Activated naive CD8-positive, alpha-beta T cell treated with anti-CD3 and anti-CD28 coated beads for 36 hours (primary cell): ENCODE data around the gene SCN4B. TPM values are rescaled to one million over a fixed set of nuclear protein-coding genes. Genes with fewer than 3 reads are reported as not detected.

Experiments used
- DNase-seq: peaks from one replicate; pipeline ENCODE4 v3.0.0; 2021
- H3K27ac Mint-ChIP-seq: one replicate; pipeline ENCODE4 v1.8.0; 2022; ENCODE audit warnings: mild to moderate bottlenecking, moderate library complexity, mixed read lengths
- H3K27me3 Mint-ChIP-seq: one replicate; pipeline ENCODE4 v1.8.0; 2022; ENCODE audit warnings: mild to moderate bottlenecking, mixed read lengths
- H3K36me3 Mint-ChIP-seq: one replicate; pipeline ENCODE4 v1.8.0; 2021; ENCODE audit warnings: mild to moderate bottlenecking, mixed read lengths
- H3K4me1 Mint-ChIP-seq: one replicate; pipeline ENCODE4 v1.8.0; 2021; ENCODE audit warnings: mixed read lengths
- H3K4me3 Mint-ChIP-seq: one replicate; pipeline ENCODE4 v1.8.0; 2022; ENCODE audit warnings: mild to moderate bottlenecking, moderate library complexity, mixed read lengths
- H3K9me3 Mint-ChIP-seq: one replicate; pipeline ENCODE4 v1.8.0; 2022; ENCODE audit warnings: mixed read lengths
- total RNA-seq, 2 experiments: library from RNA; stranded (reverse); gene quantifications; one replicate each; pipeline ENCODE4 v1.2.3, GENCODE V29; 2021

SCN4B gene
- total RNA-seq, 2 experiments from 2014 or later, result 0.41 to 0.58 TPM

- no peak overlapping the region for H3K4me3 Mint-ChIP-seq
- H3K4me1 Mint-ChIP-seq, result no peaks in the 10 kb centered on the region
Observed at GRCh38 chr11:118133816-118134215, 18.8 kb downstream of the SCN4B start.

DNA sequence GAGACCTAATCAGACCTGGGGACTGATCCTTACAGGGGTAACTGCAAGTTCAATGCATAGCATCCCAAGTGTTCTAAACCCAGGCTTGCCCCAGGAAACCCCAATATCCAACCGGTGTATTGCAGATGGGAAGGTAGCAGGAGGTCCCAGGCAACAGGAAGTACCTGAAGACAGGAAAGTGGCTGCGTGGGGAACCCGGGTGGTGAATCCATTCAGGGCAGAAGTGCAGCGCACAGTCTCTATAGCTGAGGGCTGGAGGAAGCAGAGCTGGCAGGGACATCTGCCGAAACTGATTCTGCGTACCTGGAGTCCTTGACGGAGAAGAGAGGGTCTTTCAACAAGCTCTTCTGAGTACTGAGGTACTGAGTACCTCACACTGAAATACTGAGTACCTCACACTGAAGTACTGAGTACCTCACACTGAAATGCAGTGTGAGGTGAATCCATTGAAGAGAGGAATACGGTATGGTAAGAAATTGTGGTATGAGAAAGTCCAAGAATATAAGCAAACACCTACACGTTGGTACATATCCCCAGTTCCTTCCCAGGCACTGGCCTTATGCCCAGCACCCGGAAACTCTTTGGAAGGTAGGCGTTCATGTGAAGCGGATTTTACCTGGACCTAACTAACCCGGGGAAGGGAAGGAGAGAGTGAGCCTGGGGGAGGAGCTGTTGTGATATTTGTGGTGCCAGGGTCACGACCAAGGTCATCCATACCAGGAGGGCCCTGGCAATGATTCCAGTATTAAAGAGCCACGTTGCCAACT, 20.1 kb downstream of the SCN4B start:
- DNase-seq, result no peak
- no peak overlapping the region for H3K27ac Mint-ChIP-seq
- H3K36me3 Mint-ChIP-seq, result no peaks in the 10 kb centered on the region

More at GRCh38 chr11:118133816-118134215, 18.8 kb downstream of the SCN4B start:
- Mint-ChIP-seq H3K27me3 (no peaks in the 10 kb centered on the region), H3K9me3 (no peaks in the 10 kb centered on the region), H3K36me3 (no peaks in the 10 kb centered on the region), H3K27ac (no peak overlapping the region)
- DNase-seq, result no peak

DNA sequence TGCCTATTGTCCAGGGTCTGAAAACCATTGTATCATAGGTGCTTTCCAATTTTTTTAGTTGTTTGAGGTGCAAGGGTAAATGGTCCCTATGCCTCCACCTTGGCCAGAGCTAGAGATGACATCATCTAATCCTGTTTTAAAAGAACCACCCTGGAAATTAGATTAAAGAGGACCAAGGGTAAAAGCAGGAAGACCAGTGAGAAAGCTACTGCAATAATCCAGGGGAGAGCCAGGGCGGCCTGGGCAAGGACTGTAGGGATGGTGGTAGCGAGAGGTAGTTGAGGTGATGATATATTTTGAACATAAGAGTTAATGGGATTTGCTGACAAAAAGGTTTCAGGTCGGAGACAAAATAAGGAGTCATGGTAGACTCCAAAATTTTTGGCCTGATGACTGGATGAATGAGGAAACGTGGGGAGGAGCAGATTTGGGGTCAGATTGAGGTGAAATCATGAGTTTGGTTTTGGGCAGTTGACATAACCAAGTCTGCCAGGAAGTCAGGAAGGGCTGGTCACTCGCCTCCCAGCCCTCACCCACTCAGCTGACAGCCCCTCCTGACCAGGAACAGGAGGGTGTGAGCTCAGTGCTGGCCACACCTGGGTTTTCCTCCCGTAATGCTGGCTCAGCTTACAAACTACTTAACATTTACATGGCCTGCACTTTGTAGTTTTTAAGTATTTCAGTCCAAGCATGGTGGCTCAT, 23.0 kb downstream of the SCN4B start:
- no peaks in the 10 kb centered on the region for H3K36me3 Mint-ChIP-seq
- no peaks in the 10 kb centered on the region for H3K27me3 Mint-ChIP-seq
- no peak overlapping the region for H3K4me3 Mint-ChIP-seq
- DNase-seq, result no peak
- H3K9me3 Mint-ChIP-seq, result no peaks in the 10 kb centered on the region
- H3K4me1 Mint-ChIP-seq, result no peaks in the 10 kb centered on the region
- H3K27ac Mint-ChIP-seq, result no peak overlapping the region

More for the DNA sequence above, 20.1 kb downstream of the SCN4B start:
- H3K4me1 Mint-ChIP-seq, result no peaks in the 10 kb centered on the region
- no peaks in the 10 kb centered on the region for H3K9me3 Mint-ChIP-seq
- H3K27me3 Mint-ChIP-seq, result no peaks in the 10 kb centered on the region
- no peak overlapping the region for H3K4me3 Mint-ChIP-seq

- no peaks in the 10 kb centered on the region for H3K36me3 Mint-ChIP-seq
- no peaks in the 10 kb centered on the region for H3K27me3 Mint-ChIP-seq
- H3K27ac Mint-ChIP-seq, result no peak overlapping the region
- H3K4me1 Mint-ChIP-seq, result no peaks in the 10 kb centered on the region
- no peaks in the 10 kb centered on the region for H3K9me3 Mint-ChIP-seq
- no peak overlapping the region for H3K4me3 Mint-ChIP-seq
- DNase-seq, result no peak
Observed at GRCh38 chr11:118128721-118129470, 23.7 kb downstream of the SCN4B start.

- no peaks in the 10 kb centered on the region for H3K27me3 Mint-ChIP-seq
- no peak overlapping the region for H3K4me3 Mint-ChIP-seq
- H3K27ac Mint-ChIP-seq, result no peak overlapping the region
- no peak for DNase-seq
- H3K4me1 Mint-ChIP-seq, result no peaks in the 10 kb centered on the region
- no peaks in the 10 kb centered on the region for H3K36me3 Mint-ChIP-seq
- H3K9me3 Mint-ChIP-seq, result no peaks in the 10 kb centered on the region
Observed at GRCh38 chr11:118128310-118128709, 24.3 kb downstream of the SCN4B start.

GRCh38 chr11:118126082-118126838, 26.4 kb downstream of the SCN4B start:
- no peak for DNase-seq
- Mint-ChIP-seq H3K36me3 (no peaks in the 10 kb centered on the region), H3K27me3 (no peaks in the 10 kb centered on the region), H3K4me3 (no peak overlapping the region), H3K4me1 (no peaks in the 10 kb centered on the region), H3K27ac (peak overlapping the region; percentile 10), H3K9me3 (no peaks in the 10 kb centered on the region)

DNA sequence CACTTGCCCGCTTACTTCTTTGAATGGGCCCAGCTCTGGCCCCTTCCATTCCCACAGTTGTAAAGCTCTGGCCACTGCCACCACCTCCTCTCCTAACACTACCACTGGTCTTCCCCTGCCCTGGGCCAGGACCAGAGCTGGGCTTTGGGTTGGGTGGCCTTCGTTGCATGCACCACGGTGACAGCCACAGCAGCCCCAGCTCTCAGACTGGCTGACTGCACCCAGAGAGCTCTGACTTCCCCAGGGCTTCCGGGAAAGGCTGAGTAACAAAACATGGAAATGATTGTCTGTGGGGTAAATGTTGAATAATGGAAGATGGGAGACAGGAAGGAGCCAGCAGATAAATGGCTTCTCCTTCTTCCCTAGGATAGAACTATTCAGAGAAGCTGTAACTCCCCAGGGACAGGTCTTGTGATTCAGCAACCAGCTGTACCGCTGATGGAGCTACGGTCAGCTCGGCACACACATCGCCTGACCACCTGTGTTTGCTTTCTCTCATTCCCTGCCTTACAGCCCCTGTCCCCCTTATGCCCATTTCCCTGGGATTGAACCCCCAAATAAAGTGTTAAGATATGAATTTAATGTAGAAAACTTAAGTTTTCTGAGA, 27.6 kb downstream of the SCN4B start:
- DNase-seq, result no peak
- Mint-ChIP-seq H3K27me3 (no peaks in the 10 kb centered on the region), H3K36me3 (no peaks in the 10 kb centered on the region), H3K27ac (no peak overlapping the region), H3K4me1 (no peaks in the 10 kb centered on the region), H3K9me3 (peaks cover 7% of the 10 kb centered on the region), H3K4me3 (no peak overlapping the region)

GRCh38 chr11:118120793-118121192, 31.8 kb downstream of the SCN4B start:
- H3K9me3 Mint-ChIP-seq, result peaks cover 10% of the 10 kb centered on the region
- no peaks in the 10 kb centered on the region for H3K36me3 Mint-ChIP-seq

GRCh38 chr11:118117790-118118601, 34.6 kb downstream of the SCN4B start:
- Mint-ChIP-seq H3K27ac (peak overlapping the region; percentile 83), H3K4me3 (peak overlapping the region; percentile 53), H3K27me3 (peaks cover 4% of the 10 kb centered on the region), H3K4me1 (peaks cover 28% of the 10 kb centered on the region), H3K36me3 (no peaks in the 10 kb centered on the region), H3K9me3 (peaks cover 10% of the 10 kb centered on the region)
- DNase-seq, result peak; percentile 69

More at GRCh38 chr11:118120793-118121192, 31.8 kb downstream of the SCN4B start:
- H3K4me1 Mint-ChIP-seq, result peaks cover 25% of the 10 kb centered on the region
- H3K4me3 Mint-ChIP-seq, result no peak overlapping the region
- H3K27ac Mint-ChIP-seq, result no peak overlapping the region
- H3K27me3 Mint-ChIP-seq, result peaks cover 4% of the 10 kb centered on the region
- no peak for DNase-seq

GRCh38 chr11:118115048-118115447, 37.6 kb downstream of the SCN4B start:
- no peak overlapping the region for H3K4me3 Mint-ChIP-seq
- DNase-seq, result no peak
- H3K4me1 Mint-ChIP-seq, result peaks cover 31% of the 10 kb centered on the region
- H3K36me3 Mint-ChIP-seq, result no peaks in the 10 kb centered on the region
- H3K27ac Mint-ChIP-seq, result no peak overlapping the region
- H3K27me3 Mint-ChIP-seq, result peaks cover 14% of the 10 kb centered on the region
- peaks cover 2% of the 10 kb centered on the region for H3K9me3 Mint-ChIP-seq

GRCh38 chr11:118114266-118114665, 38.4 kb downstream of the SCN4B start:
- H3K27ac Mint-ChIP-seq, result no peak overlapping the region
- H3K4me1 Mint-ChIP-seq, result peaks cover 28% of the 10 kb centered on the region

GRCh38 chr11:118112711-118113430, 39.8 kb downstream of the SCN4B start:
- Mint-ChIP-seq H3K36me3 (no peaks in the 10 kb centered on the region), H3K27me3 (peaks cover 10% of the 10 kb centered on the region), H3K27ac (no peak overlapping the region), H3K9me3 (no peaks in the 10 kb centered on the region), H3K4me3 (no peak overlapping the region), H3K4me1 (peaks cover 19% of the 10 kb centered on the region)
- no peak for DNase-seq

More at GRCh38 chr11:118114266-118114665, 38.4 kb downstream of the SCN4B start:
- H3K36me3 Mint-ChIP-seq, result no peaks in the 10 kb centered on the region
- no peak overlapping the region for H3K4me3 Mint-ChIP-seq
- no peaks in the 10 kb centered on the region for H3K9me3 Mint-ChIP-seq
- DNase-seq, result no peak
- H3K27me3 Mint-ChIP-seq, result peaks cover 14% of the 10 kb centered on the region

- H3K9me3 Mint-ChIP-seq, result no peaks in the 10 kb centered on the region
- no peak for DNase-seq
- peaks cover 10% of the 10 kb centered on the region for H3K27me3 Mint-ChIP-seq
- H3K27ac Mint-ChIP-seq, result no peak overlapping the region
- H3K4me1 Mint-ChIP-seq, result peaks cover 8% of the 10 kb centered on the region
- no peak overlapping the region for H3K4me3 Mint-ChIP-seq
- H3K36me3 Mint-ChIP-seq, result no peaks in the 10 kb centered on the region
Observed at GRCh38 chr11:118111744-118112035, 40.9 kb downstream of the SCN4B start.
